Mesenchymal stem cell (in vitro differentiated cells and primary cell): ENCODE data around the gene LITAF.

ENCODE experiments used
- DNase-seq: peaks from one replicate; pipeline ENCODE4 v3.0.0-alpha.2; 2013
- H2AFZ ChIP-seq: one replicate; pipeline ENCODE4 v1.6.1; 2013; ENCODE audit warnings: low read depth, mild to moderate bottlenecking, control low read depth, inconsistent platforms, low read length, moderate library complexity
- H2AK5ac ChIP-seq: 2 replicates; pipeline ENCODE4 v1.6.1; 2013; ENCODE audit warnings: low read length, moderate library complexity, mild to moderate bottlenecking, inconsistent platforms; ENCODE audit not compliant: severe bottlenecking
- H2BK120ac ChIP-seq: one replicate; pipeline ENCODE4 v1.6.1; 2013; ENCODE audit warnings: low read depth, mild to moderate bottlenecking, inconsistent platforms, low read length, moderate library complexity
- H2BK12ac ChIP-seq, 2 experiments: one replicate each; pipeline ENCODE4 v1.6.1; 2013; ENCODE audit warnings: inconsistent platforms in 2 of 2, low read length in 2 of 2, mild to moderate bottlenecking in 2 of 2, moderate library complexity in 2 of 2, control low read depth in 1 of 2
- H2BK15ac ChIP-seq: one replicate; pipeline ENCODE4 v1.6.1; 2013; ENCODE audit warnings: mild to moderate bottlenecking, low read depth, inconsistent platforms; ENCODE audit not compliant: poor library complexity, severe bottlenecking
- H2BK5ac ChIP-seq: 2 replicates; pipeline ENCODE4 v1.6.1; 2013; ENCODE audit warnings: low read depth, mild to moderate bottlenecking, low read length, control low read depth, inconsistent platforms; ENCODE audit not compliant: poor library complexity, severe bottlenecking
- H3K14ac ChIP-seq, 2 experiments: one replicate each; pipeline ENCODE4 v1.6.1; 2013; ENCODE audit warnings: inconsistent platforms in 2 of 2, low read length in 2 of 2, control low read depth in 1 of 2, mild to moderate bottlenecking in 1 of 2, moderate library complexity in 1 of 2
- H3K18ac ChIP-seq, 2 experiments: one replicate each; pipeline ENCODE4 v1.6.1; 2013; ENCODE audit warnings: inconsistent platforms in 2 of 2, low read length in 2 of 2, control low read depth in 1 of 2, low read depth in 1 of 2, mild to moderate bottlenecking in 1 of 2
- H3K23ac ChIP-seq, 2 experiments: one replicate each; pipeline ENCODE4 v1.6.1; 2013; ENCODE audit warnings: inconsistent platforms in 2 of 2, low read length in 2 of 2, mild to moderate bottlenecking in 2 of 2, moderate library complexity in 2 of 2, control low read depth in 1 of 2
- H3K27ac ChIP-seq: 2 replicates; pipeline ENCODE4 v1.5.1; 2013; ENCODE audit warnings: mild to moderate bottlenecking, moderate library complexity, low read length, control low read depth, inconsistent platforms; ENCODE audit not compliant: poor library complexity, severe bottlenecking
- H3K27me3 ChIP-seq, 2 experiments: 2 replicates each; pipeline versions ENCODE4 v1.6.1 to v1.7.0; 2013; ENCODE audit warnings: low read length in 2 of 2, mild to moderate bottlenecking in 2 of 2, moderate library complexity in 2 of 2, control low read depth in 1 of 2, inconsistent platforms in 1 of 2; ENCODE audit not compliant: control insufficient read depth in 1 of 2, insufficient read depth in 1 of 2
- H3K36me3 ChIP-seq, 2 experiments: 2 replicates each; pipeline versions ENCODE4 v1.6.1 to v1.7.0; 2013; ENCODE audit warnings: low read length in 2 of 2, control low read depth in 1 of 2, inconsistent platforms in 1 of 2, low read depth in 1 of 2, mild to moderate bottlenecking in 1 of 2; ENCODE audit not compliant: insufficient read depth in 2 of 2, control insufficient read depth in 1 of 2
- H3K4ac ChIP-seq, 2 experiments: one replicate each; pipeline ENCODE4 v1.6.1; 2013; ENCODE audit warnings: inconsistent platforms in 2 of 2, low read length in 2 of 2, mild to moderate bottlenecking in 2 of 2, moderate library complexity in 2 of 2, control low read depth in 1 of 2, low read depth in 1 of 2
- H3K4me1 ChIP-seq: 2 replicates; pipeline ENCODE4 v1.6.1; 2013; ENCODE audit warnings: low read depth, low read length, control low read depth; ENCODE audit not compliant: control insufficient read depth, insufficient read depth
- H3K4me2 ChIP-seq: 2 replicates; pipeline ENCODE4 v1.6.1; 2013; ENCODE audit warnings: low read length, mild to moderate bottlenecking, inconsistent platforms; ENCODE audit not compliant: poor library complexity, severe bottlenecking
- H3K4me3 ChIP-seq, 2 experiments: 2 replicates each; pipeline versions ENCODE4 v1.5.1 to v1.7.0; 2013; ENCODE audit warnings: low read length in 2 of 2, mild to moderate bottlenecking in 2 of 2, control low read depth in 1 of 2, low read depth in 1 of 2; ENCODE audit not compliant: insufficient read depth in 1 of 2
- H3K79me1 ChIP-seq: replicated peaks from 2 replicates; pipeline ENCODE4 v1.6.1; 2013; ENCODE audit warnings: mild to moderate bottlenecking, control low read depth, low read length, inconsistent platforms; ENCODE audit not compliant: poor library complexity, severe bottlenecking
- H3K9ac ChIP-seq: 2 replicates; pipeline ENCODE4 v1.7.0; 2013; ENCODE audit warnings: mild to moderate bottlenecking, low read length, moderate library complexity
- H3K9me3 ChIP-seq: 2 replicates; pipeline ENCODE4 v1.7.0; 2013; ENCODE audit warnings: mild to moderate bottlenecking, low read length; ENCODE audit not compliant: control insufficient read depth
- H4K8ac ChIP-seq: one replicate; pipeline ENCODE4 v1.6.1; 2013; ENCODE audit warnings: inconsistent platforms, mild to moderate bottlenecking, low read length, moderate library complexity
- H4K91ac ChIP-seq: one replicate; pipeline ENCODE4 v1.6.1; 2013; ENCODE audit warnings: mild to moderate bottlenecking, low read length, inconsistent platforms
- WGBS: methylation state at CpG from one replicate; pipeline ENCODE4 v1.1.7; 2013; ENCODE audit warnings: mixed read lengths; 5-methylcytosine and 5-hydroxymethylcytosine counted together

Gene LITAF

GRCh38 chr16:11634312-11634711 is 47.6 kb upstream of the LITAF start:
- H3K27me3 ChIP-seq, result peaks cover 0 to 5% of the 10 kb centered on the region in 2 experiments
- 90% methylated on average over 6 of the region's 6 CpGs for WGBS
- H2BK120ac ChIP-seq, result no peak overlapping the region
- H3K18ac ChIP-seq, result no peak overlapping the region
- no peak for DNase-seq
- no peak overlapping the region for H2BK15ac ChIP-seq
- H2BK12ac ChIP-seq, result peak overlapping the region in 1 of 2 experiments; percentile 55
- no peak overlapping the region for H3K4me2 ChIP-seq
- H3K9ac ChIP-seq, result no peak overlapping the region
- no peak overlapping the region for H3K4ac ChIP-seq
- H2AK5ac ChIP-seq, result peak overlapping the region; percentile 54
- no peak overlapping the region for H4K91ac ChIP-seq
- no peaks in the 10 kb centered on the region for H3K9me3 ChIP-seq
- H2BK5ac ChIP-seq, result no peak overlapping the region
- no peak overlapping the region for H3K4me3 ChIP-seq
- H3K36me3 ChIP-seq, result no peaks in the 10 kb centered on the region
- no peak overlapping the region for H3K23ac ChIP-seq
- no peaks in the 10 kb centered on the region for H3K79me1 ChIP-seq
- H3K4me1 ChIP-seq, result peaks cover 32% of the 10 kb centered on the region
- H3K14ac ChIP-seq, result no peak overlapping the region
- H3K27ac ChIP-seq, result no peak overlapping the region
- H2AFZ ChIP-seq, result no peak overlapping the region
- no peak overlapping the region for H4K8ac ChIP-seq

DNA sequence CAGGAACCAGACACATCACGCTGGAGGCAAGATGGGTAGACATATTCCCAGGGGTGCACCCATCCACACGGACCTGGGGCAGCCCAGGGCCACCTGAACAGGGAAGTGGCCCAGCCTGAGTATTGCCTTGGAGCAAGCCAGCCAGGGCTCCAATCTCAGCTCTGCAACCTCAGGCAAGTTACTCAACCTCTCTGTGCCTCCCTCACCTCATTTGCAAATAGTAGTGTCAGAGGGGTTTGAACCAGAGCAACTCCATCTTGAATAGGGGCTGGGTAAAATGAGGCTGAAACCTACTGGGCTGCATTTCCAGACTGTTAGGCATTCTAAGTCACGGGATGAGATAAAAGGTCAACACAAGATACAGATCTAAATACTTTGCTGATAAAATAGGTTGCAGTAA is 46.4 kb upstream of the LITAF start:
- peak overlapping the region; percentile 24 for H4K8ac ChIP-seq
- peak overlapping the region in 1 of 2 experiments; percentile 16 for H3K23ac ChIP-seq
- H2AK5ac ChIP-seq, result peak overlapping the region; percentile 92
- no peaks in the 10 kb centered on the region for H3K36me3 ChIP-seq
- peaks cover 0 to 5% of the 10 kb centered on the region in 2 experiments for H3K27me3 ChIP-seq
- peak overlapping the region; percentile 66 for H3K27ac ChIP-seq
- peak overlapping the region; percentile 91 for H2BK120ac ChIP-seq
- 82% methylated on average over 3 of the region's 3 CpGs for WGBS
- H3K79me1 ChIP-seq, result no peaks in the 10 kb centered on the region
- H2BK5ac ChIP-seq, result peak overlapping the region; percentile 4
- H3K4me1 ChIP-seq, result peaks cover 38% of the 10 kb centered on the region
- H3K4ac ChIP-seq, result peak overlapping the region; percentile 66 to 83
- H4K91ac ChIP-seq, result peak overlapping the region; percentile 98
- H3K14ac ChIP-seq, result peak overlapping the region in 1 of 2 experiments; percentile 68
- H3K4me2 ChIP-seq, result no peak overlapping the region
- H3K18ac ChIP-seq, result peak overlapping the region; percentile 78 to 93
- no peak overlapping the region for H2AFZ ChIP-seq
- no peak for DNase-seq
- H3K9ac ChIP-seq, result peak overlapping the region; percentile 53
- H2BK15ac ChIP-seq, result no peak overlapping the region
- H3K9me3 ChIP-seq, result no peaks in the 10 kb centered on the region
- H3K4me3 ChIP-seq, result no peak overlapping the region
- H2BK12ac ChIP-seq, result peak overlapping the region; percentile 60 to 100

- WGBS, result 50% methylated on average over 15 of the region's 15 CpGs
- Histone ChIP-seq H2AK5ac (peak overlapping the region; percentile 54), H3K14ac (peak overlapping the region in 1 of 2 experiments; percentile 84), H3K27me3 (peaks cover 0 to 5% of the 10 kb centered on the region in 2 experiments), H2AFZ (peak overlapping the region; percentile 57), H3K4me1 (peaks cover 39% of the 10 kb centered on the region), H3K9me3 (no peaks in the 10 kb centered on the region), H3K79me1 (no peaks in the 10 kb centered on the region), H3K4me3 (no peak overlapping the region), H2BK15ac (no peak overlapping the region), H3K27ac (peak overlapping the region; percentile 76), H4K8ac (peak overlapping the region; percentile 82), H3K23ac (peak overlapping the region in 1 of 2 experiments; percentile 36), H2BK120ac (peak overlapping the region; percentile 29), H4K91ac (peak overlapping the region; percentile 95), H3K4me2 (peak overlapping the region; percentile 5), H3K4ac (peak overlapping the region; percentile 66 to 98), H2BK5ac (peak overlapping the region; percentile 68), H3K18ac (peak overlapping the region; percentile 78 to 93), H3K9ac (peak overlapping the region; percentile 53), H3K36me3 (no peaks in the 10 kb centered on the region), H2BK12ac (peak overlapping the region; percentile 76 to 89)
- DNase-seq, result peak; percentile 89
Measured at GRCh38 chr16:11632455-11632939, 45.8 kb upstream of the LITAF start.

GRCh38 chr16:11631214-11631613 is 44.5 kb upstream of the LITAF start:
- no peak overlapping the region for H3K27ac ChIP-seq
- peaks cover 39% of the 10 kb centered on the region for H3K4me1 ChIP-seq
- no peak overlapping the region for H4K8ac ChIP-seq
- no peak overlapping the region for H3K9ac ChIP-seq
- no peaks in the 10 kb centered on the region for H3K9me3 ChIP-seq
- H3K4me3 ChIP-seq, result no peak overlapping the region
- no peak overlapping the region for H4K91ac ChIP-seq
- H3K18ac ChIP-seq, result no peak overlapping the region
- no peak overlapping the region for H3K4me2 ChIP-seq
- no peak overlapping the region for H2AFZ ChIP-seq
- no peak overlapping the region for H2BK120ac ChIP-seq
- H2AK5ac ChIP-seq, result peak overlapping the region; percentile 11
- no peak overlapping the region for H3K14ac ChIP-seq
- H3K23ac ChIP-seq, result no peak overlapping the region
- H2BK15ac ChIP-seq, result no peak overlapping the region
- no peaks in the 10 kb centered on the region for H3K36me3 ChIP-seq
- peaks cover 1% of the 10 kb centered on the region for H3K79me1 ChIP-seq
- 91% methylated on average over 7 of the region's 7 CpGs for WGBS
- peak overlapping the region in 1 of 2 experiments; percentile 9 for H3K4ac ChIP-seq
- DNase-seq, result no peak
- H2BK12ac ChIP-seq, result peak overlapping the region in 1 of 2 experiments; percentile 7
- no peak overlapping the region for H2BK5ac ChIP-seq
- H3K27me3 ChIP-seq, result peaks cover 0 to 3% of the 10 kb centered on the region in 2 experiments
